Neural progenitor cell (in vitro differentiated cells): ENCODE results near the gene EIF3A.

Source experiments
- CTCF ChIP-seq: fragments of 200-600 bp; sonication (generic); IDR thresholded peaks from 2 replicates; pipeline ENCODE4 v1.5.1; 2017; ENCODE audit warnings: antibody characterized with exemption, mild to moderate bottlenecking
- EZH2 ChIP-seq: fragments of 200-600 bp; sonication (generic); IDR thresholded peaks from 2 replicates; pipeline ENCODE4 v1.6.1; 2017; ENCODE audit warnings: antibody characterized with exemption, mild to moderate bottlenecking, moderate library complexity
- EZH2phosphoT487 ChIP-seq: fragments of 200-600 bp; sonication (generic); IDR thresholded peaks from 2 replicates; pipeline ENCODE4 v1.6.1; 2017; ENCODE audit warnings: antibody characterized with exemption

GRCh38 chr10:118995739-118996138, 84.9 kb downstream of the EIF3A start:
- TF ChIP-seq CTCF (no peak), EZH2 (no peak), EZH2phosphoT487 (no peak)
